A204.1 (cell line): ENCODE results near the gene MACROD1.

Experiments used
- FAIRE-seq: peaks from 2 replicates; lab custom pipeline; 2012; peaks lifted over from hg19 to GRCh38; lab: Jason Lieb, UNC

MACROD1 gene

DNA sequence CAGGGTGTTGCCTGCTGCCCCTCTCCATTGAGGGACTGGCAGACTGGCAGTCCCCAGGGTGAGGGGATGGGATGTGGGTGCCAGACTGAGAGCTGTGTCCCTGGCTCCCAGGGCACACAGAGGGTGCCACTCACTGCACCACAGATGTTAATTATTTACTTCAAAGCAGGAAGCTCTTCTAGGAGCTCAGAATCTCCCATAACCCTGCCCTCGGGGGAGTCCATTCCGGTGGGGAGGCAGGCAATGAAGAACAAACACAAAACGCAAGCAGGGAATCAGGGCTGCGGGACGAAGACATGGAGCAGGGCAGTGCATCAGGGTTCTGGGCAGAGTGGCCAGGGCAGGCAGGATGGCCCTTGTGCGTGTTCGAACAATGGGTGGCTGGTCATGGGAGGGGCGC lies 154.5 kb downstream of the MACROD1 start:
- FAIRE-seq = no peak

DNA sequence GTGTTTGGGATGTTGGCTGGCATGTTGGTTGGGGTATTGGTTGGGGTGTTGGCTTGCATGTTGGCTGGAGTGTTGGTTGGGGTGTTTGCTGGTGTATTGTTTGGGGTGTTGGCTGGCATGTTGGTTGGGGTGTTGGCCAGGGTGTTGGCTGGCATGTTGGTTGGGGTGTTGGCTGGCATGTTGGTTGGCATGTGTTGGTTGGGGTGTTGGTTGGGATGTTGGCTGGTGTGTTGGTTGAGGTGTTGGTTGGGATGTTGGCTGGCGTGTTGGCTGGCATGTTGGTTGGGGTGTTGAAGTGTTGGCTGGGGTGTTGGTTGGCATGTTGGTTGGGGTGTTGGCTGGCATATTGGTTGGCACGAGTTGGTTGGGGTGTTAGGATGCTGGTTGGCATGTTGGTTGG lies 155.1 kb downstream of the MACROD1 start:
- no peak for FAIRE-seq

DNA sequence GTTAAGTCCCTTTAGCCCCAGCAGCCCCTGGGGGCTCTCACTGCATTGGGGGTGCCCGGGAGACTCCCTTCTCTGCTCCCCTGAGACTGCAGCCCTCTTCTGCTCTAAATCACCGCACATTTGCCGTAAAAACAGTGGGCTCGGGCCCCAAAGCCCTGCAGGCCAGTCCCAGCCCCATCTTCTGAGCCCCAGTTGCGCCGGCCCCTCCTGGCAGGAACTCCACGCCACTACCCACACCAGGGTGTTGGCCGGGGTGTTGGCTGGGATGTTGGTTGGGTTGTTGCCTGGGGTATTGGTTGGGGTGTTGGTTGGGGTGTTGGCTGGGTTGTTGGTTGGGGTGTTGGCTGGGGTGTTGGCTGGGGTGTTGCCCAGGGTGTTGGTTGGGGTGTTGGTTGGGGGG lies 156.2 kb downstream of the MACROD1 start:
- no peak for FAIRE-seq

DNA sequence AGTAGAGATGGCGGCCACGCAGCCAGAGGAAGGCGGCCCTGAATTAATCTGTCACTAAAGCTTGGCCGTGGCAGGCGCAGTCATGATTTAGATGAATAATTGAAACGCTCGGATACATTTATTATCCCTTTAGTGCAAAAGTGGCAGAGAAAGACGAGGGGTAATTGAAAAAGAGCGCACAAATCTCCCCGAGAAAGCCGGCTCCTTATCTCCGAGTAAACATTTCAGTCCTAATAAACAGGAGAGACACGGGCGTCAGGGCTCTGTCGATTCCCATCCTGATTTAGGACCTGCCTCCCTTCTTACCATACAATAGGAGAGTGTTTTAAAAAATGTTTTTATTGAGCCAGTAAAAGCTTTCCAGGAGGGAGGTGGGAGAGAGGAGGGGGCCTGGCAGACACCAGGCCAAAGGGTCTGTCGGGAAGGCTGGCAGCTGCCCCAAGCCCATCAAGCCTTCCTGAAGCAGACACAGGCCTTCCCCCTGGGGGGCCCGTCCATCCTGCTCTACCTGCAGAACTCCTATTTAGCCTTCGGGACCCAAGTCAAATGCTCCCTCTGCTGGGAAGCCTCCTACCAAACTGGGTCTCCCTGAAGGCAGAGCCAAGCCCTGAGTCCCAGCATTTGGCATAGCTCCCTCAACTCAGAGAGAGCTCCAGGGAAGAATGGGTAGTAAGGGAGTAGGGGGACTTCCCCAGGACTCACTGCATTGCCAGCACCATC lies 156.8 kb downstream of the MACROD1 start:
- no peak for FAIRE-seq

DNA sequence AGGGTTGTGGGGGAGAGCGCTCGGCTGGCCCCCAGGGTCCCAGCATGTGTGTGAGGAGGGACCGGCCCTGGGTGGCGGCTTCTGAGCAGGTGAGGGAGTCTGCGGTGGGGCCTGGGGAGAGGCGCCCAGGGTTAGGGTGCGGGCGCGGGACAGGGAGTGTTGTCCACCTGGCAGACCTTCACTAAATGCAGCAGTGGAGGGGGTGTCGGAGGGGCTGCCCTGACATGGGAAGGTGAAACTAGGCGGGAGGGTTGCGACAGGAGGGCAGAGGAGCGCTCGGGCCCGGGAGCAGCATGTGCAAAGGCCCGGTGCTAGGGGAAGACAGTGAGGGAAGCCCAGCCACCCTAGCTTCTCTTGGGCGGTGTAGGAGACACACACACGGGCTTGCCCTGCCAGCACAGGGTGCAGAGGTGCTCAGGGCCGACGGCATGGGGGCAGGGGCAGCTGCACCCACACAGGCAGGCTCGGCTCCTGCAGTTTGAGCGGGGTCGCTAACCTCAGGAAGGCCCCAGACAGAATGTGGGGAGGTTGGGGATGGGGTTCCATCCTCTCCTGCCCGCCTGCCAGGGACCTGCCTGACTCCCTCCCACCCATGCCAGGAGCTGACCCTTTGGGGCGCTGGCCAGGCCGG lies 157.5 kb downstream of the MACROD1 start:
- no peak for FAIRE-seq

DNA sequence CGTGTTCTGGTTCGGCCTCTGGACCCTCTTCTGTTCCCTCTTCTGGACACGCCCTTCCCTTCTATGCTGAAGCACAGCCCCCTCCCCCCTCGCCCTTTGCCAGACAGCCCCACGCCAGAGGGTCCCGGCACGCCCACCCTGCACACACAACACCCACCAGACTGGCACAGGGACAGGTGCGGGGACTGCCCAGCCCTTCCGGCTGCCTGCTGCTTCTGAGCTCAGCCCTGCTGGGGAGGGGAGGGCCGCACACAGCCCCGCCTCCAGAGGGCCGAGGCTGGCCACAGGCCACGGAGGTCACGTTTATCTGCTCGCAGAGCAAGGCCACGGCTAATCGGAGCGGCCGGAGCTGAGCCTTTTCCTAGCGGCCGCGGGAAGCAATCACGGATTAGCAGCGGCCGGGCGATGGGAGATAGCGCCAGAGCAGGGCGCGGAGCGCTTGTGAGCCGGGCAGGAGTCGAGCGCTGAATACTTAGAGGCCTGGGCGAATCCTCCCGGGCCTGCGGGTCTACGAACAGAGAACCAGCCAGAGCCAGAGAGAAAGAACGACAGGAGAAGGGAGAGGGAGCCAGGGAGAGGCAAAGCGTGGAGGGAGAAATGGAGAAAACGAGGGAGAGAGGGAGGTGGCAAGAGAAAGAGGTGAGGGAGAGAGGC lies 158.2 kb downstream of the MACROD1 start:
- FAIRE-seq = peak; percentile 30

DNA sequence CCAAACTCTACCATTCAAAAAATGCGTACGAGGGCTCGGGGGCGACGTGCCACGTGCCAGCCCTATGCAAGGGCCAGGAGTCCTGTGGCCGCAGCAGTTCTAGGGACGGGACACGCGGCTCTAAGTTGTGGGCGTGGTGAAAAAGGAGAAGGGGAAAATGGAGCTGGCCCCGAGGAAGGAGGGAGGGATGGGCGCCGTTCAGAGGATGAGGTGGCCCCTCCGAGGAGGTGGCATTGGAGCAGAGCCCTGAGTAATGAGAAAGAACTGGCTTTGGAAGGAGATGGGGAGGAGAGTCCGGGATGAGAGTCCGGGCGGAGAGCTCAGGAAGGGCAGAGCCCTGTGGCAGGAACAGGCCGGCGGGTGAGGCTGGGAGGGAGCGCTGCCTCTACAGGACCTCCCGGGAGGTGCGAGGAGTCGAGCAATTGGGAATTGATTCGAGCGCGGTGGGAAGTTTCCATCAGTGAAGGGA lies 158.7 kb downstream of the MACROD1 start:
- FAIRE-seq = no peak

DNA sequence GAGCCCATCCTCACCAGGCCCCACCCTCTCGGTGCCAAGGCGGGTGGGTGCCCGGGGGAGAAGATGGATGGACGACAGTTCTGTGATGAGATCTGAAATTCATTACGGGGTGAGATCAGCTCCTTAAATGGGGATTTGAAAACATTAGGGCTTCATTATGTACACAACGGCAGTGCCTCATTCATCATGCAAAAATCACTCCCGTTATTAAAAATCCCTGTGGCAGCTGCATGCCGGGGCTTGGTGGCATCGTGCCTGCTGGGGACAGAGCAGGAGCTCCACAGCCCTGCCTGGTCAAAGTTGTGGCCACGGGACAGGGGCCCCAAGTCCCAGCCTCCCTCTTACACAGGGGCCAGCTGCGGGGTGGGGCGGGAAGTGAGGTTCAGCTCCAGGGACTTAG lies 159.5 kb downstream of the MACROD1 start:
- no peak for FAIRE-seq

DNA sequence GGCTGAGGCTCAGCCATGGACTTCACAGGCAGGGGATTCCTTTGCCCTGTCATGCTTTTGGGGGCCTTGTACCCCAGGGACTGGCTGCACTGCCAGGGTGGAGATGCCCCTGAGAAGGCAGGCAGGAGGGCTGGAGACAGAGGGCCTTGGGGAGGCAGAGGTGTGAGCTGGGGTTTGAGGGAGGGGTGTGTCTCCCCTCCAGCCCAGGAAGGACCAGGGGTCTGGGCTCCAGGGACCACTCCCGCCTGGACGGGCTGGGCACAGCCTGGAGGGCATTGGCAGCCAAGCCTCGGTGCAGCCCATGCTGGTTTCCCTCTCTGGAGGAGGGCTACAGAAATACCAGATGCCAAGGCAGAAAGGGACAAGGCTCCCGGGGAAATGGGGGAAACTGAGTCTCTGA lies 160.2 kb downstream of the MACROD1 start:
- no peak for FAIRE-seq

DNA sequence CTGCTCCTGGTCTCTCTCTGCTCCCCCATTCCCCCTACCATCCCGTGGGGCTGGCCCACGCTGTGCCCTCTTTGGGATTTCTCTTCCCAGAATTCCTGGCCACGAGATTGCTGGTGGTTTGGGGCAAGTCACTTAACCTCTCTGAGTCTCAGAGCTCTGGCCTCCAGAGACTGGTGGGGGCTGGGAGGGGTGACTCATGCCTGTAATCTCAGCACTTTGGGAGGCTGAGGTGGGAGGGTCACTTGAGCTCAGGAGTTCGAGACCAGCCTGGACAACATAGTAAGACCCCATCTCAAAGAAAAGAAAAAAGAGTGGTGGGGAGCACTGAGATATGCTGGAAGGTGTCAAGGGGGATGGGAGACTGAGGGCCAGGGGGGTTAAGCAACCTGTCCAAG lies 161.3 kb downstream of the MACROD1 start:
- FAIRE-seq = no peak

DNA sequence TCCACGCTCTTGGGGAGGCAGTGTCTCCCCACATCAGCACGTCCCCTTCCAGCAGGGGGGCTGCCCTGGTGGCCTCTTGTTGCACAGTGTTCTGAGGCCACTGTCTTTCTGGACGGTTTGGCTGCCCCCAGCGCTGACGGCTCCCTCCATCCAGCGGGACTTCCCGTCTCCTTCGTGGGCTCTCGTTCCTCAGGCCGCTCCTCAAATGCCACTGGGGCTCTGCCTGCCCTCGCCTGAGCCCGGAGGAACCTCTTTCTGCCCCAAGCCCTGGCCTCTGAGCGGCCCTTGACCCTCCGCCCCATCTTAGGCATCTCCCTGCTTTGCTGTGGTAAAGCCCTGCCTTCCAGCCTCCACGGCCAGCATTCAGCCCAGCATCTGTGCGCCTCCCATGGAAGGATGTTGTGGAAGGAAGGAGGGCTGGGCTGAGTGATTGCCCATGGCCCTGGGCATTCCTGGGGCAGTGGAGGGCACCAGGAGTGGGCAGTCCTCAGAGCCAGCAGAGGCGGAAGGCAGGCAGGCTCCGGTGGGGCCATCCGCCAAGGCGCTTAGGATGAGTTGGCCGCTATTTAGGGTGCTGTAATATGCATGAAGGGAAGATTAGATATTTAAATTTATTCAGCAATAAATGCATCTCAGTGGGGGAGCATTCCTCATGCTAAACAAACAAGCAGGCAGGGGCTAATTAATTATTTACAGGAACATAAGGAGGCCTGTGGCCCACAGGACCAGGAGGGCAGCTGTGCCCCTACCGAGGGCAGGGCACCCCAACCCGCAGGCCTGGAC lies 161.9 kb downstream of the MACROD1 start:
- FAIRE-seq = no peak

DNA sequence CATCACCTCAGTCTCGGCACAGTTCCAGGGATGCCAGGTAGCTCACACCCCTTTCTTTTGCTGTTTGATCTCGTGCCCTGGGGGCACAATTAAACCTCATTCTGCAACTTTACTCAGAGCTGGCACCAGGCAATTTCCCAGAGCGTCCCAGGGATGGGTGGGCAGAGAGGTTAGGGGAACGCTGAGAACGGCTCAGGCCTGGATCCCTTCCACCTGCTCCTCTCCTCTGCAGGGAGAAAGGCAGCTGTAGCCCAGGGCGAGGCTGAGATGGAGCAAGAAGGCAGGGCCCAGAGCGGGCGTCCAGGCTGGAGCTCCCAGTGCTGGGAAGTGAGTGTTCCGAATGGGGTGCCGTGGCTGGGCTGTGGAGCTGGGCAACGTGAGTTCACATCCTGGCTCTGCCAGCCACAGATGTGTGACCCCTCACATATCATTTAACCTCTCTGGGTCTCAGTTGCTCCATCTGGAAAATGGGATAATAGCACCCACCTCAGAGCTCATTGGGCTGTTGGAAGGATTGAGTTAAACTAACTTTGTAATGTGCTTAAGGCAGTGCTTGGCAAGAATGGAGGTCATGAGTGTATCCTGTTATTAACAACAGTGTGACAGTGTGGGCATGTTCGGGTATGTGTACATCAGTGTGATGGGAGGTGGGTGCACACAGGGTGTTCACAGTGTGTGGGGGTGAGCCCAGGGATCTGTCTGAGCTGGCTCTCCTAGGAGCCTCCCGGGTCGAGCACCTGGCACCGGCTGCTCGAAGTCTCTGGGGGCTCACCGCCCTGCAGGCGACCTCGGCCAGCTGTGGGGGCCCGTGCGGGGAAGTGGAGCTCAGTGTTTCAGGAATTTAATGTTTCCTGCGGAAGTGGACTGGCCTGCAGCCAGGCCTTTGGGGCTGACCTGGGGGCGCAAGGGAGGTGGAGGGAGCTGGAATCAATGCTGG lies 164.2 kb downstream of the MACROD1 start:
- no peak for FAIRE-seq

DNA sequence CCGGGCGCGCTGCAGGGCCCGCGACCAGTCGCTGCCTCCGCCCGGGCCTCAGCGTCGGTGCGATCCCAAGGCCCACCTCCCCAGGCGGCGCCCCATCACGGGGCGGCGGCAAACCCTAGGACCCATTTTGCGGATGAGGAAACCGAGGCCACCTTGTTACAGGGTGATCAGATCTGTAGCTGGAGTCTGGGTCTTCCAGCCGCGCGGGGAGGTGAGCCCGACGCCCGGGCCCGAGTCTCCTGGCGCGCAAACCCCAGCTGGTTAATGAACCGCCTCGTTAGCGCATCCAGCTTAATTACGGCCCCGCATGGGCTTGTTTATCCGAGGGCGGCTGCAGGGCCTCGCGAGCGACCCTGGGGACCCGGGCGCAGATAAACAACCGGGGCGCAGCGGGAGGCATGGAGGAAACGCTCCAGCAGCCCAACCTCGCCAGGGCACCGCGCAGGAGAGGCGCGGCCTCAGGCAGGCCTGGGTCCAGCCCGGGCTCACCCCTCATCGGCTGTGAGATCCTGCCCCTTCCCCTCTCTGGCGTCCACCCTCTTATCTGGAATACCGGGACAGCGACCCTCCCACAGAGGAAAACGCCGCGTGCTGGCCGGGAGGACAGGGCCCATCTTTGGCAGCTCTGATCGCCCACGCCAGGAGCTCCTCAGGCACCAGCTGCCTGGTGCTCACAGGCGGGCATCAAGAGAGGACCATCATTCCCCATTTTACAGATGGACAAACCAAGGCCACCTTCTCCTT lies 165.0 kb downstream of the MACROD1 start:
- no peak for FAIRE-seq

DNA sequence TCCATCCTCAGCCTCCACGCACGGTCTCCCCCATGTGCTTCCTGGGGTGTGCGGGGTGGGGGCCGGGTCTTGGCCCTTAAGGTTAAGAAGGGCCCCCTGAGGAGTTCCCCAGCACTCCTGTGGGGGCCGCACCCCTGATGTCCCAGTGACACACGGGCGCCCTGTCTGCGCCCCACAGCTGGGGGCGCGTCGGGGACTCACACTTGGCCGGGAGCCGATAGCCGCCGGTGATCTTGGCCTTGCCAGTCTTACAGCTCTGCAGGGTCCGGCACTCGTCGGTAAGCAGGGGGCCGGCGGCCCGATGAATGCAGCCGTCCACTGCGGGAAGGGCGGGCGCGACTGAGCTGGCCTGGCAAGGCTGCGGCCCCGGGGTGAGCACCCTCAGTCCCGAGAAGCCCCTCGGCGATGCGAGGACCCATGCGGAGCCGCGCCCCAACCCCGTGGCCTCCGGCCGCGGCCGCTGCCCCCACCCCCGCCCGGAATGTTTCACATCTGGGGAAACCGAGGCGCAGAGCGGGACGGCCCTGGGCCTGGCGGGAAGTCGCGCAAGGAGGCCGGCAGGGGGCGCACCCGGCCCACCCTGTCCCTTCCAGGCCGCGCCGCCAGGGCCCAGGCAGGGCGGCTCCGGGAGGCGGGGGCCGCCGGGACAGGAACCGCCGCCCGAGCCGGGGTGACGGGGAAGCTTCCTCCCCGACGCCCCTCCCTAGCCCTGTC lies 165.7 kb downstream of the MACROD1 start:
- FAIRE-seq = no peak

DNA sequence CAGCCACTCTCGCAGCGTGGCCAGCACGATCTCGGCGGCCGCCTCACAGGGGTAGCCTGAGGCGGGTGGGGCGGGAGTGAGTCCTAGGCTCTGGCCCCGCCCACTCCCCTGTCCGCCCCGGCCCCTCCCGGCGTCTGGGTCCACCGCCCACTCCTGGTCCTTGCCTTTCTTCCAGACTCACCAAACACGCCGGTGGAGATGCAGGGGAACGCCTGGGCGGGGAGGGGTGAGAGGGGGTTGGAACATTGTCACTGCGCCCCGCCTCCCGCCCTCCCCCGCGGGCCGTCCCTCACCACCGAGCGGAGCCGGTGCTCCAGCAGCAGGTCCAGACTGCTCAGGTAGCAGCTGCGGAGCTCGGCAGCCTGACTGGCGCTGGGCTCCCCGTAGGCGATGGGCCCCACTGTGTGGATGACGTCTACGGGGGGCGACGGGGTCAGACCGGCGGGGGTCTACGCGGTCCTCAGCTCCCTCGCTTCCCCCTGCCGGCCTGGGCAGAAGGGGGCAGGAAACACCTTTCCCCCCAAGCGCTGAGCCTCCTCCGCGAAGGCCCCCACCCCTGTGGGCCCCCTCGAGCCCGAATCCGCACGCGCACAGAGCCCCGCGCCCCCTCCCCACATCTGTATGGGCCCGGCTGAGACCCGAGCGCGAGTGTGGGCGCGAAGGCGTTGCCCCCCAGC lies 166.4 kb downstream of the MACROD1 start:
- no peak for FAIRE-seq

DNA sequence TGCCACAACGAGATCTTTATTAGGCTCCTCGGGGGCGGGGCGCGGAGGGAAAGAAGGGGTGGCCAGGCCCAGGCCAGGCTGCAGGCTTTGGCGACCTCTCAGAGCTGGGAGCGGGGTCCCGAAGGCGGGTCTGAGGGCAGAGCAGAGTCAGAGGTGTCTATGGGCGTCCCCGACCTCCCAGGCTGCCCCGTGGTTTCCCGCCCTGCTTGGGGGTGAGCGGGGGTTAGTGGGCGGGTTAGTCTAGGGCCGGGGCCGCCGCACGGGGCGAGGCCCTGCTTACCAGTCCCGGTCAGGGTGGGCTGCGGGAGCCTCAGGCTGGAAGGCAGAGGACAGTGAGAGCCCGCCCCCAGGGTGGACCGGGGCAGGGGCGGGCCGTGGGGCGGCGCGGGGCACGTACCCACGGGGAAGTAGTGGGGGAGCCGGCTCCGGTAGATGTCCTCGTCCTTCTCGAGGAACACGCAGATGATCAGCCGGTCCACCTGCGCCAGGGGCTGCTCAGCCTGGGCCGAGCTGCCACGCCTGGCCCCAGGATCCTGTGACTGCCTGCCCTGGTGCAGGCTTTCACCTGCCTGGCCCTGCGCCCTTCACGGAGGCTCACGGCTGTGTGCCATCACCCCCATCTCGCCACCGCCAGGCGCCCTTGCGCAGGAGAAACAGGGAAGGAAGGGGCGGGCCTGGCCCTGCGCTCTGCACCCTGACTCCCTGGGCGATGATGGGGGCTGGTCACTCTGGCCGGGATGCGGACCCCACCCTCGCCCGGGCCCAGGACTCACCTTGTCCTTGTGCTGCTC lies 167.2 kb downstream of the MACROD1 start:
- no peak for FAIRE-seq

DNA sequence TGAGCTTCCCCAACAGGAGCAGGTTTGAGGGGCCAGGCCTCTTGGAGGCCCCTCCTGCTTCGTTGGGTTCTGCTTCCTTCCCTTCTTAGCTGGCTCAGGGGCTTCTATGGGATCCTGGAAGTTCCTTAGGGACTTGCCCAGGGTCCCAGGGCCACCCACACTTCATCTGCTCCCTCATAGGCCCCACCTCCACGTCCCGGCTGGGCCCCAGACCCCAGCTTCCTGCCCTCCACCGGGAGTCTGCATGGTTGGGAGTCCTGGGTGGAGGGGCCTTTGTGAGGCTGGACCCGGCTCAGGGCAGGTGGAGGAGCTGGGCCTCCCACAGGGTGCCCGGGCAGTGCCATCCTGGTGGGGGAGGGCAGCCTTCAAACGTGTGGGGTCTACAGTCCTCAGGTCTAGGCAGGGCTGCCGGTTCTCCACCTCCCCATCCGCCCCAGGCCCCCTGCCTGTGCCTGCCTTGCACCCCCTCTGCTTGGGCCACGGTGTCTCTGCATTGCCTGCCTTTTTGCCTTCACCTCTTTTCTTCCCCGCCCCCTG lies 168.0 kb downstream of the MACROD1 start:
- no peak for FAIRE-seq

DNA sequence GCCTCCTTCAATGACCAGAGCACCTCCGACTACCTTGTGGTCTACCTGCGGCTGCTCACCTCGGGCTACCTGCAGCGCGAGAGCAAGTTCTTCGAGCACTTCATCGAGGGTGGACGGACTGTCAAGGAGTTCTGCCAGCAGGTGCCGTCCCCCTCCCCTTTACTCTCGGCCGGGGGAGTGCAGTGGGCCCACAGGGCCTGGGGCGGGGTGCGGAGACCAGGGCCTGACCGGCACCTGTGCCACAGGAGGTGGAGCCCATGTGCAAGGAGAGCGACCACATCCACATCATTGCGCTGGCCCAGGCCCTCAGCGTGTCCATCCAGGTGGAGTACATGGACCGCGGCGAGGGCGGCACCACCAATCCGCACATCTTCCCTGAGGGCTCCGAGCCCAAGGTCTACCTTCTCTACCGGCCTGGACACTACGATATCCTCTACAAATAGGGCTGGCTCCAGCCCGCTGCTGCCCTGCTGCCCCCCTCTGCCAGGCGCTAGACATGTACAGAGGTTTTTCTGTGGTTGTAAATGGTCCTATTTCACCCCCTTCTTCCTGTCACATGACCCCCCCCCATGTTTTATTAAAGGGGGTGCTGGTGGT lies 168.7 kb downstream of the MACROD1 start:
- no peak for FAIRE-seq
